Kidney (tissue), 14 donors: Measurements from ENCODE around the gene MRPS12. TPM values are rescaled to one million over a fixed set of nuclear protein-coding genes. Genes with fewer than 3 reads are reported as not detected.
"Not testable (repeated sequence)": the region's sequence is repeated elsewhere in the genome, so short reads cannot be mapped to it uniquely, and the experiment has no call there.

Source experiments
- DNase-seq, 5 donors: peaks; one replicate each; pipeline ENCODE4 v3.0.0-alpha.2; 2013 to 2020
- FAIRE-seq: peaks from 2 replicates; lab custom pipeline; 2012; peaks lifted over from hg19 to GRCh38; lab: Jason Lieb, UNC
- H3K27ac ChIP-seq, 2 donors: one replicate each; pipeline ENCODE4 v1.7.0; 2013; ENCODE audit warnings: low read depth in 2 of 2, low read length in 2 of 2, inconsistent platforms in 1 of 2
- H3K27me3 ChIP-seq: one replicate; pipeline ENCODE4 v1.7.1; 2013; ENCODE audit warnings: low read length, inconsistent platforms; ENCODE audit not compliant: control insufficient read depth, insufficient read depth
- H3K36me3 ChIP-seq, 3 donors: one replicate each; pipeline versions ENCODE4 v1.7.0 to v1.7.1; 2013; ENCODE audit warnings: low read length in 3 of 3, control low read depth in 1 of 3, inconsistent platforms in 1 of 3; ENCODE audit not compliant: insufficient read depth in 3 of 3, control insufficient read depth in 2 of 3
- H3K4me1 ChIP-seq, 3 donors: one replicate each; pipeline versions ENCODE4 v1.7.0 to v1.7.1; 2013; ENCODE audit warnings: low read length in 3 of 3, inconsistent platforms in 1 of 3, low read depth in 1 of 3; ENCODE audit not compliant: control insufficient read depth in 2 of 3, insufficient read depth in 2 of 3
- H3K4me3 ChIP-seq, 3 donors: one replicate each; pipeline versions ENCODE4 v1.7.0 to v1.8.1; 2013; ENCODE audit warnings: low read length in 3 of 3, control low read depth in 1 of 3, inconsistent platforms in 1 of 3
- H3K9ac ChIP-seq, 3 donors: one replicate each; pipeline versions ENCODE4 v1.7.0 to v1.7.1; 2013; ENCODE audit warnings: low read length in 3 of 3, control low read depth in 1 of 3, inconsistent platforms in 1 of 3
- H3K9me3 ChIP-seq, 3 donors: one replicate each; pipeline versions ENCODE4 v1.7.0 to v1.7.1; 2013; ENCODE audit warnings: low read length in 3 of 3, control low read depth in 1 of 3, inconsistent platforms in 1 of 3; ENCODE audit not compliant: control insufficient read depth in 2 of 3, insufficient read depth in 1 of 3
- intact Hi-C: fragments of 100-400 bp; cut with DNase I; formaldehyde crosslinking; loops from one replicate; pipeline ENCODE4 v1.11.1; 2022
- polyA plus RNA-seq: library from polyadenylated mRNA; stranded (reverse); fragments of 350-450 nt; fragmentation: Illumina TruSeq; extraction: RNeasy Lipid Tissue Mini Kit (QIAGEN cat#74804); gene quantifications from one replicate; pipeline ENCODE4 v1.2.3, GENCODE V29; 2014; ENCODE audit warnings: low read depth, low replicate concordance; ENCODE audit not compliant: insufficient read depth
- total RNA-seq: library from RNA; stranded (reverse); fragmentation: NEBNext Ultra II Directional; extraction: Animal tissue kit (Norgen Biotek cat#: 25700); gene quantifications from one replicate; pipeline ENCODE4 v1.2.1, GENCODE V29; 2021
- TF ChIP-seq, protein P1 (sequence below): IDR thresholded peaks from 3 replicates; pipeline ENCODE4 v1.5.1; 2012; ENCODE audit warnings: mild to moderate bottlenecking, moderate library complexity, borderline replicate concordance; ENCODE audit not compliant: insufficient read depth; ENCODE audit errors: extremely low read depth
- donor health status: control.
- donor health status: control.
- donor health status: control.
- donor health status: control.
- donor health status: control.
- donor health status: DM: yes; HTN: yes; CAD: no.
- donor health status: Normal renal cell carcinoma (clear cell type).

MRPS12 gene
- total and polyA plus RNA-seq, 2 donors from 2014 or later: 28.5 to 110 TPM

DNA sequence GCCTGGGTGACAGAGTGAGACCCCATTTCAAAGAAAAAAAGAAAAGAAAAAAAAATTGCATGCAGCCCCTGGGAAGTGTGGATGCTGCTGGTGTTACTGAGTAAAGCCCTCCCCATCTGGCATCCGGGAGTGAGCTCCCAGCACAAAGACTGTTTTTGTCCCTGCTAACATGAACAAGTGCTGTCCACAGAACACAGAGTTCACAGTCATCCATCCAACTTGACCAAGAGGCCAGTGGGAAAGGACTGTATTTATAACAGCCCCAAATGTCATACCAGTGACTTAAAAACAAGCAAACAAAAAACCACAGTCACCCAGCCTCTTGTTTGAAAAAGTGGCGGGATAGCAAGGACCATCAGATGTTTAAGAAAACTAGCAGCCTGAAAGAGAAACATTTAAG lies 34.0 kb downstream of the MRPS12 start:
- no peaks in the 10 kb centered on the region for H3K9me3 ChIP-seq
- intact Hi-C loops: no loop called here
- H3K4me3 ChIP-seq: no peak overlapping the region
- H3K36me3 ChIP-seq: peaks cover 0 to 8% (median 3%) of the 10 kb centered on the region in 3 donors
- TF ChIP-seq, protein P1, sequence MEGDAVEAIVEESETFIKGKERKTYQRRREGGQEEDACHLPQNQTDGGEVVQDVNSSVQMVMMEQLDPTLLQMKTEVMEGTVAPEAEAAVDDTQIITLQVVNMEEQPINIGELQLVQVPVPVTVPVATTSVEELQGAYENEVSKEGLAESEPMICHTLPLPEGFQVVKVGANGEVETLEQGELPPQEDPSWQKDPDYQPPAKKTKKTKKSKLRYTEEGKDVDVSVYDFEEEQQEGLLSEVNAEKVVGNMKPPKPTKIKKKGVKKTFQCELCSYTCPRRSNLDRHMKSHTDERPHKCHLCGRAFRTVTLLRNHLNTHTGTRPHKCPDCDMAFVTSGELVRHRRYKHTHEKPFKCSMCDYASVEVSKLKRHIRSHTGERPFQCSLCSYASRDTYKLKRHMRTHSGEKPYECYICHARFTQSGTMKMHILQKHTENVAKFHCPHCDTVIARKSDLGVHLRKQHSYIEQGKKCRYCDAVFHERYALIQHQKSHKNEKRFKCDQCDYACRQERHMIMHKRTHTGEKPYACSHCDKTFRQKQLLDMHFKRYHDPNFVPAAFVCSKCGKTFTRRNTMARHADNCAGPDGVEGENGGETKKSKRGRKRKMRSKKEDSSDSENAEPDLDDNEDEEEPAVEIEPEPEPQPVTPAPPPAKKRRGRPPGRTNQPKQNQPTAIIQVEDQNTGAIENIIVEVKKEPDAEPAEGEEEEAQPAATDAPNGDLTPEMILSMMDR: no peak
- H3K4me1 ChIP-seq: peaks cover 3 to 4% (median 3%) of the 10 kb centered on the region in 3 donors
- no peak overlapping the region for H3K9ac ChIP-seq
- no peak overlapping the region for H3K27ac ChIP-seq
- no peaks in the 10 kb centered on the region for H3K27me3 ChIP-seq
- DNase-seq (no peak), FAIRE-seq (no peak)

DNA sequence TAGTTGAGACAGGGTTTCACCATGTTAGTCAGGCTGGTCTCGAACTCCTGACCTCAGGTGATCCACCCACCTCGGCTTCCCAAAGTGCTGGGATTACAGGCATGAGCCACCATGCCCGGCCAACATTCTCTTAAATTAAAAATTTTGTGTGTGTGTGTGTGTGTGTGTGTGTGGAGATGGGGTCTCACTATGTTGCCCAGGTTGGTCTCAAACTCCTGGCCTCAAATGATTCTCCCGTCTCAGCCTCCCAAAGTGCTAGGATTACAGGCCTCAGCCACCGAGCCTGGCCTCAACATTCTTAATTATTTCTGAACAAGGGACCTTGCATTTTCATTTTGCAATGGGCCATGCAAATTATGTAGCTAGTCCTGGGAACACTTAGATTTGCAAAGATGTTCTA lies 35.4 kb downstream of the MRPS12 start:
- H3K4me1 ChIP-seq, H3K36me3 ChIP-seq, intact Hi-C loops, H3K4me3 ChIP-seq, H3K27ac ChIP-seq, H3K9me3 ChIP-seq, FAIRE-seq, DNase-seq, H3K9ac ChIP-seq, H3K27me3 ChIP-seq: not testable (repeated sequence)

DNA sequence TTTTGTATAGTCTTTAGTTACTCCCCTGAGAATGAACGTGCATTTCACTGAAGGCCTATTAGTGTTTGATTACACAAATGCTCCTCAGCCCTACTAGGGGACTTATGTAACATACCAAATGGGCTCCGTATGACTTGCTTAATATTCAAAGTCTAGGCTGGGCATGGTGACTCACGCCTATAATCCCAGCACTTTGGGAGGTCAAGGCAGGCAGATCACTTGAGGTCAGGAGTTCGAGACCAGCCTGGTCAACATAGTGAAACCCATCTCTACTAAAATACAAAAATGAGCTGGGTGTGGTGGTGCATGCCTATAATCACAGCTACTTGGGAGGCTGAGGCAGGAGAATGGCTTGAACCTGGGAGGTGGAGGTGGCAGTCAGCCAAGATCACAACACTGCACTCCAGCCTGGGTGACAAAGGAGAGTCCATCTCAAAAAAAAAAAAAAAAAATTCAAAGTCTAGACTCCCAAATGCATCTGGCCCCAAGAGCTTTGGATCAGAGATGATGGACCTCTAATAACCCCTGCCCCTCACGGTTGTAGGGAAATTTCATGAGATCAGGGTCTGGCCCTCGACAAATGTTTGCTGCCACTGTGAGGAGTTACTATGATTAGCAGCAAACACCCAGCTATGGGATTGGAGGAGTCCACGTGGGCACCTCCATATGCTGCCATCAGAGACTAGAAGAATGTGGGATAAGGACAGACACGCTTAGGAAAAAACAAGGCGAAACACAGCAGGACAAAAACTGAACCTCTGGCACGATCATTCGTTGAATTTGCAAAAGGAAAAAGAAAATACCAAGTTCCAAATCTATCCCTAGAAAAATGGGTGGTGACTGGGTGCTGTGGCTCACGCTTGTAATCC lies 40.2 kb downstream of the MRPS12 start:
- no peak for FAIRE-seq
- H3K27ac ChIP-seq: no peak overlapping the region
- intact Hi-C loops: no loop called here

DNA sequence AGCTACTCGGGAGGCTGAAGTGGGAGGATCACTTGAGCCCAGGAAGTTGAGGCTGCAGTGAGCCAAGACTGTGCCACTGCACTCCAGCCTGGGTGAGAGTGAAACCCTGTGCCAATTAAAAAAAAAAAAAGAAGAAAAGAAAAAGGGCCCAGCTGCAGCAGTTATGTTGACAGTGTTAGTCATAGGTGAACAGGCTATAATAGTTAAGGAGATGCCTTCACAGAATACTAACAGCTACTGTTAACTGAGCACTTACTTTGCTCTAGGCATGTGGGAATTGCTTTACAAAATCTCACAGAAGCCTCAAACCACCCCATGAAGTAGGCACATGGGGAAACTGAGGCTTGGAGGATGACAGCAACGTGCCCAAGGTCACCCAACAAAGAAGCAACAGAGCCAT lies 40.9 kb downstream of the MRPS12 start:
- Histone ChIP-seq H3K27me3 (no peaks in the 10 kb centered on the region), H3K9me3 (no peaks in the 10 kb centered on the region), H3K4me1 (peaks cover 0 to 2% (median 0%) of the 10 kb centered on the region in 3 donors), H3K27ac (no peak overlapping the region), H3K9ac (no peak overlapping the region), H3K36me3 (peaks cover 0 to 3% (median 0%) of the 10 kb centered on the region in 3 donors), H3K4me3 (no peak overlapping the region)
- FAIRE-seq (no peak), DNase-seq (no peak)
- intact Hi-C loops: no loop called here
- TF ChIP-seq, protein P1: no peak

More for the DNA sequence above, 40.2 kb downstream of the MRPS12 start:
- DNase-seq: no peak
- TF ChIP-seq, protein P1: no peak
- no peaks in the 10 kb centered on the region for H3K4me1 ChIP-seq
- H3K9me3 ChIP-seq: no peaks in the 10 kb centered on the region
- H3K4me3 ChIP-seq: no peak overlapping the region
- H3K27me3 ChIP-seq: no peaks in the 10 kb centered on the region
- peaks cover 0 to 4% (median 3%) of the 10 kb centered on the region in 3 donors for H3K36me3 ChIP-seq
- no peak overlapping the region for H3K9ac ChIP-seq
